ENCODE data around the gene PAX3. TPM values are rescaled to one million over a fixed set of nuclear protein-coding genes. Genes with fewer than 3 reads are reported as not detected.

PAX3 gene
- polyA plus RNA-seq, 1 experiment = not detected

DNA sequence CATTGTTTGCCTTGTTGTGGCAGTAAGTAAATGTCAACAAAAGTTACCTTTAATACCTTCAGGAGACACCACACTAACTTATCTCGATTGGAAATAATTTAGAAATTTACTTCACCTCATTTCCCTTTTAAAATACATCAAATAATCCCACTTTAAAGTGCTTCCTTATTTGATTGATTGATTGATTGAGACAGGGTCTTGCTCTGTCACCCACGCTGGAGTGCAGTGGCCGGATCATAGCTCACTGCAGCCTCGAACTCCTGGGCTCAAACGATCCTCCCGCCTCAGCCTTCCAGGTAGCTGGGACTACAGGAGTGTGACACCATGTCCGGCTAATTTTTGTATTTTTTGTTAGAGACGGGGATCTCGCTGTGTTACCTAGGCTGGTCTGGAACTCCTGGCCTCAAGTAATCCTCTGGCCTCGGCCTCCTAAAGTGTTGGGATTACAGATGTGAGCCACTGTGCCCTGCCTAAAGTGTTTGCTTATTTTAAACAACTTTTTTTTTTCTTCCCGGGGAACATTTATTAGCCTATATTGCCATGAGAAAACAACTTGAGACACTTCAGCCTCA, 12.0 kb upstream of the PAX3 start:
- Histone ChIP-seq H3K4me3 (ENCODE audit: low read depth, low read length) (no peak overlapping the region), H3K27ac (ENCODE audit: low read depth, low read length) (no peak overlapping the region), H3K27me3 (ENCODE audit: control insufficient read depth, insufficient read depth, low read length) (peaks cover 80% of the 10 kb centered on the region), H3K9me3 (ENCODE audit: control insufficient read depth, insufficient read depth, low read length) (peaks cover 17% of the 10 kb centered on the region; the same call in 1 of the 2 replicates)
- ChIA-PET POLR2A (no interaction called here), CTCF (no interaction called here)
- TF ChIP-seq, protein P1, sequence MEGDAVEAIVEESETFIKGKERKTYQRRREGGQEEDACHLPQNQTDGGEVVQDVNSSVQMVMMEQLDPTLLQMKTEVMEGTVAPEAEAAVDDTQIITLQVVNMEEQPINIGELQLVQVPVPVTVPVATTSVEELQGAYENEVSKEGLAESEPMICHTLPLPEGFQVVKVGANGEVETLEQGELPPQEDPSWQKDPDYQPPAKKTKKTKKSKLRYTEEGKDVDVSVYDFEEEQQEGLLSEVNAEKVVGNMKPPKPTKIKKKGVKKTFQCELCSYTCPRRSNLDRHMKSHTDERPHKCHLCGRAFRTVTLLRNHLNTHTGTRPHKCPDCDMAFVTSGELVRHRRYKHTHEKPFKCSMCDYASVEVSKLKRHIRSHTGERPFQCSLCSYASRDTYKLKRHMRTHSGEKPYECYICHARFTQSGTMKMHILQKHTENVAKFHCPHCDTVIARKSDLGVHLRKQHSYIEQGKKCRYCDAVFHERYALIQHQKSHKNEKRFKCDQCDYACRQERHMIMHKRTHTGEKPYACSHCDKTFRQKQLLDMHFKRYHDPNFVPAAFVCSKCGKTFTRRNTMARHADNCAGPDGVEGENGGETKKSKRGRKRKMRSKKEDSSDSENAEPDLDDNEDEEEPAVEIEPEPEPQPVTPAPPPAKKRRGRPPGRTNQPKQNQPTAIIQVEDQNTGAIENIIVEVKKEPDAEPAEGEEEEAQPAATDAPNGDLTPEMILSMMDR (IDR thresholded peaks at IDR 0.05; ENCODE audit: low read depth, low read length) = no peak
- DNase-seq (ENCODE audit: low read depth, low spot score) = no peak

DNA sequence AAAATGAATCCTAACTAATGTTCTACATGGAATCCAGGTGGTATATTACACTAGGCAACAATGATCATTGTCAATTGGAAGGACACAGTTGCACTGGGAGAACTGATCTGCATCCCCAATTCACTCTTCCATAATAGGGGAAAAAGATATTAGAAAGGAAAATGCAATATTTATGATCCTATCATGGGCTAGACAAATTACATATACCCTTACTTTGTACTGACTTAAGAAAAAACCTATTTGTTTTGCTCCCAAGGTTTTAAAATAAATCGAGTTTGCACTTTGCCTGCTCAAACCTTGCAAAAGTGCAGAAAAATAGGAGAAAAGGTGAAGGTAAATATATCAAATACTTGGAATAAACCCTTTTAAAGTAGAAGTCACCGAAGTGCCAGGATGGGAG, 11.0 kb upstream of the PAX3 start:
- Histone ChIP-seq H3K9me3 (ENCODE audit: control insufficient read depth, insufficient read depth, low read length) (peaks cover 17% of the 10 kb centered on the region; the same call in 1 of the 2 replicates), H3K4me3 (ENCODE audit: low read depth, low read length) (no peak overlapping the region), H3K27me3 (ENCODE audit: control insufficient read depth, insufficient read depth, low read length) (peaks cover 83% of the 10 kb centered on the region), H3K27ac (ENCODE audit: low read depth, low read length) (no peak overlapping the region)
- TF ChIP-seq, protein P1 (IDR thresholded peaks at IDR 0.05; ENCODE audit: low read depth, low read length) = no peak
- CTCF ChIA-PET = interaction anchor here (0.6 kb wide), 1 partner anchor 56 kb away, joined by 4 read pairs; no protein-coding TSS in a partner anchor
- DNase-seq (ENCODE audit: low read depth, low spot score) = no peak
- POLR2A ChIA-PET = no interaction called here

DNA sequence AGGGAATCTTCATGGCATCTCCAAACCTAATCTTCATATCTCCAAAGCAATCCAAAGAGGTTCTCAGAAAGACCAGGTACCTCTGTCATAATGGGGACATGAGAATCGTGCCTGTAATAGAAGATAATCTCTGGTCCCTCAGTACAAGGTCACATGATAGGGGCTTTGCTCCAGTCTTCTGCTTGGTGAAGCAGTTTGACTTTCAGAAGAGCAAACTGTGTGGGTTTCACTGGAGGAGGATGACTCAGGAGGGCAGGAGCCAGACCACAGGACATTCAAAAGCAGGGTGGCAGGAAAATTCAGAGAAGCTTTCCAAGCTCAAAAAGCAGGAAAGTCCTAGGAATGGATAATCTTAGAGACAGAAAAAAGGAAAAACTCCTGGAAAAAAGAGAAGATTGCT, 10.6 kb upstream of the PAX3 start:
- Histone ChIP-seq H3K4me3 (ENCODE audit: low read depth, low read length) (no peak overlapping the region), H3K27ac (ENCODE audit: low read depth, low read length) (no peak overlapping the region), H3K27me3 (ENCODE audit: control insufficient read depth, insufficient read depth, low read length) (peaks cover 87% of the 10 kb centered on the region), H3K9me3 (ENCODE audit: control insufficient read depth, insufficient read depth, low read length) (peaks cover 17% of the 10 kb centered on the region; the same call in 1 of the 2 replicates)
- CTCF ChIA-PET = interaction anchor here (0.6 kb wide), 1 partner anchor 55 kb away, joined by 4 read pairs; no protein-coding TSS in a partner anchor
- TF ChIP-seq, protein P1 (IDR thresholded peaks at IDR 0.05; ENCODE audit: low read depth, low read length) = no peak
- no peak for DNase-seq (ENCODE audit: low read depth, low spot score)
- POLR2A ChIA-PET = no interaction called here

DNA sequence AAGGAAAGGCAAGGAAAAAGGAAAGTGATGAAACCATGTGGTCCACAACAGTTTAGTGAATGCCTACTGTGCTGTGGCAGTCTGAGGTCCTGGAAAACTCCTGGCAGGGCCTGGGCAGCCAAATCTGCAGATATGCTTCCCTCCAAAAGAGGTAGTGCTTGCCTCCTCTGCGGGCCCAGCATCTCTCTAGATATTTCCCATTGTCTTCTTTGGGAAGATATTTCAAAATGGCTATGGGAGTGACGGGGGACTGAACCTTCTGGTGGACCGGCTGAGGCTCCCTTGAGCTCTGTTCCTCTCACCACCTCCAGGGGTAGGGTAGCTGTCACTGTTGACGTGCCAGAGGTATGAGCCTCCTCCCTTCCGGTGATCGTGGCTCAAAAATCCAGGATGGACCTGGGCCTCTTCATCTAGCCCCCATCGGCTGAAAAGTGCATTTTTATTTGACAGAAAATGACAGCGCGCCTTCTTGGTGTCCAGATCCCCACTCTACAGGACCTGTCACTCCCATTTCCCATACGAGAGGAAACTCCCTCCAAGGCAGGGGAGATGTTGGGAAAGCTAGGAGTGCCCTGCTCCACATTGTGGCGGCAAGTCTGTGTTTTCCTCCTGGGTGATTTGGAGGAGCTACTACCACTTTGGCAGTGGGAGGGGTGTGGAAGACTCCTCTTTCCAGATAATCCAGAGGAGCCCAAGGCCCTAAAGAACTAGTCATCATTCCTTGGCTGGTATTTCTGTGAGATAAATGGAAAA, 9.4 kb upstream of the PAX3 start:
- CTCF ChIA-PET = interaction anchor here (1.0 kb wide), 1 partner anchor 10 kb away, joined by 4 read pairs; no protein-coding TSS in a partner anchor
- POLR2A ChIA-PET = no interaction called here
- no peak overlapping the region for H3K27ac ChIP-seq (ENCODE audit: low read depth, low read length)
- H3K27me3 ChIP-seq (ENCODE audit: control insufficient read depth, insufficient read depth, low read length) = peaks cover 96% of the 10 kb centered on the region
- TF ChIP-seq, protein P1 (IDR thresholded peaks at IDR 0.05; ENCODE audit: low read depth, low read length) = no peak
- peaks cover 20% of the 10 kb centered on the region; the same call in 1 of the 2 replicates for H3K9me3 ChIP-seq (ENCODE audit: control insufficient read depth, insufficient read depth, low read length)
- no peak overlapping the region for H3K4me3 ChIP-seq (ENCODE audit: low read depth, low read length)
- DNase-seq (ENCODE audit: low read depth, low spot score) = no peak
